Measurements from ENCODE around the gene KCNAB2. TPM values are rescaled to one million over a fixed set of nuclear protein-coding genes. Genes with fewer than 3 reads are reported as not detected.

Gene KCNAB2
- total RNA-seq, 1 donor from 2014 or later: 295 TPM

GRCh38 chr1:6094801-6095505 lies 49.3 kb downstream of the KCNAB2 start:
- intact Hi-C loops (cut with micrococcal nuclease): no loop called here

DNA sequence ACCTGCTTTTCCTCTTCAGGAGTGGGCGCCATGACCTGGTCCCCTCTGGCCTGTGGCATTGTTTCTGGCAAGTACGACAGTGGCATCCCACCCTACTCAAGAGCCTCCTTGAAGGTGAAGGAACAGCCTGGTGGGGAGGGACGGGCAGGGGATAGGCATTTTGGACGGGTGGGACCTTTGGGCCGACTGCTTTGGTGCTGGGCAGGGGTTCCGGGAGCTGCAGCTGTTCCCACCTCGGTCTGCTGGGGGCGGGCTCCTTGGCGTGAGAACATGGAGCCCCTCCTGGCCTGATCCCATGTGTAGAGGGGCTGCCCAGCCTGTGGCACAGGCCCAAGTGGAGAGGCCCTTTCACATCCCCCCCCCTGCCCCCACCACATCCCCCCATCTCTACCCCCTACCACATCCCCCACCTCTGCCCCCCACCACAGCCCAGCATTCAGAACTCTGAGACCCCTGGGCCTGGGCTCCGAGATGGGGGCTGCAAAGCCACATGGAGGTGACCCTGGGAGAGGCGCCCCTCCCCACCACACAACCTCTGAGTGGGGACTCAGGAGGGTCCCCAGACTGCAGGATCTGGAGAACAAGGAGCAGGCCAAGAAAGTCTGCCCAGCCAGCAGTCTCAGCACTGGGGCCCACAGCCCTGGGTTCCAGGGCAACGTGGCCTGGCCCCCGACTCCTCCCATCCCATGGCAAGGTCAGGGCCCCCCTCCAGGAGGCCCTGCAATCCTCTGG lies 50.0 kb downstream of the KCNAB2 start:
- intact Hi-C loops (cut with micrococcal nuclease): no loop called here

DNA sequence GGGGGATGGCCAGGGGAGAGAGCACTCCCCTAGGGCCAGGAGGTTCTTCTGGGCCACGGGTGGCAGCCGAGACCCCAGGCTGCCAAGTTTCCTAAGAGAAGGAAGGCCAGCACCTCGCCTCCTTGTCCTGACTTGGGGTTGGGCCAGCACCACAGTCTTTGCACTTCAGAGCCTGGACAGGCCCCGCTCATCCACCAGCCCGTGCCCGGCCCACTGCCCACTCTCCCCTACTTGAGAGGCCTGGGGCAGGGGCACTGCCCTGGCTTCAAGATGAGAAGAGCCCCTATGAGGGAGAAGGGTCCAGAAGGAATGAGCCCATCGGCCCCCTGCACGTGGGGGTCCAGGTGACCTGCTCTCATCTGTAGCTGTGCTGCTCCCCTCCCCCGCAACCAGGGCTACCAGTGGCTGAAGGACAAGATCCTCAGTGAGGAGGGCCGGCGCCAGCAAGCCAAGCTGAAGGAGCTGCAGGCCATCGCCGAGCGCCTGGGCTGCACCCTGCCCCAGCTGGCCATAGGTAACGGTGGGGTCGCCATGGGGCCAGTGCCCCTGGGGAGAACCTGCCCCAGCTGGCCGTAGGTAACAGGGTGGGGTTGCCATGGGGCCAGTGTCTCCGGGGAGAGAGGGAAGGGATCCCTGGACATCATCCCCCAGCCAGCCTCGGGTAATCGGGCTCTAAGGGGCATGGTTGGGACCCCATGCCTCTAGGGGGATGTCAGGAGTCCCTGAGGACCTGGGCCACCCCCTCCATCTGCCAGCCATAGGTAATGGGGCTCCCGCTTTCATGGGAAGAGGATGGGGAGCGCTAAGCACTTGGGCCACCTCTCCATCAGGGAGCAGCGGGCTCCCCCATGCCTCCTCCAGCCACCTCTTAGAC lies 50.8 kb downstream of the KCNAB2 start:
- intact Hi-C loops (cut with micrococcal nuclease): no loop called here

- intact Hi-C loops (cut with micrococcal nuclease): no loop called here
Measured at GRCh38 chr1:6097117-6097595, 51.5 kb downstream of the KCNAB2 start.

- intact Hi-C loops (cut with micrococcal nuclease): no loop called here
Measured at GRCh38 chr1:6097824-6098223, 52.1 kb downstream of the KCNAB2 start.

- intact Hi-C loops (cut with micrococcal nuclease): no loop called here
Measured at GRCh38 chr1:6098303-6099215, 52.9 kb downstream of the KCNAB2 start.

DNA sequence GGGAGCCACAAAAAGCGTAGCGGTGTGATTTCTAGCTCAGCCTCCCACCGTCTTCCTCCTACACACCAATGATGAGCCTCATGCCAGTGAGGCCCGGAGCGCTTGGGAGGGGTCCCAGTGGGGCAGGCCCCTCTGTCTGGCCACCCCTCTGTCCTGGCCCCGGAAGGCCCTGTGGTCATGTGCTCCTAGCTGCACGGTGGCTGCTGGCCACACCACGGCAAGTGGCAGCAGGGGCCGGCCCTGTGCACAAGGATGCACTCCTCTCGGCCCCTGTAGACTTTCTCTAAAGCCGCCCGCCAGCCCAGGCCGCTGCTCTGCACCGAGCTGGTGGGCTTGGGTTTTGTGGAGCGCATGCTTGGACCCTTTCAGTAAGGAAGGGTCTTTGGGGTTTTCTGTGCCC lies 53.6 kb downstream of the KCNAB2 start:
- intact Hi-C loops (cut with micrococcal nuclease): no loop called here

GRCh38 chr1:6099787-6100765 lies 54.4 kb downstream of the KCNAB2 start:
- intact Hi-C loops (cut with micrococcal nuclease): no loop called here

DNA sequence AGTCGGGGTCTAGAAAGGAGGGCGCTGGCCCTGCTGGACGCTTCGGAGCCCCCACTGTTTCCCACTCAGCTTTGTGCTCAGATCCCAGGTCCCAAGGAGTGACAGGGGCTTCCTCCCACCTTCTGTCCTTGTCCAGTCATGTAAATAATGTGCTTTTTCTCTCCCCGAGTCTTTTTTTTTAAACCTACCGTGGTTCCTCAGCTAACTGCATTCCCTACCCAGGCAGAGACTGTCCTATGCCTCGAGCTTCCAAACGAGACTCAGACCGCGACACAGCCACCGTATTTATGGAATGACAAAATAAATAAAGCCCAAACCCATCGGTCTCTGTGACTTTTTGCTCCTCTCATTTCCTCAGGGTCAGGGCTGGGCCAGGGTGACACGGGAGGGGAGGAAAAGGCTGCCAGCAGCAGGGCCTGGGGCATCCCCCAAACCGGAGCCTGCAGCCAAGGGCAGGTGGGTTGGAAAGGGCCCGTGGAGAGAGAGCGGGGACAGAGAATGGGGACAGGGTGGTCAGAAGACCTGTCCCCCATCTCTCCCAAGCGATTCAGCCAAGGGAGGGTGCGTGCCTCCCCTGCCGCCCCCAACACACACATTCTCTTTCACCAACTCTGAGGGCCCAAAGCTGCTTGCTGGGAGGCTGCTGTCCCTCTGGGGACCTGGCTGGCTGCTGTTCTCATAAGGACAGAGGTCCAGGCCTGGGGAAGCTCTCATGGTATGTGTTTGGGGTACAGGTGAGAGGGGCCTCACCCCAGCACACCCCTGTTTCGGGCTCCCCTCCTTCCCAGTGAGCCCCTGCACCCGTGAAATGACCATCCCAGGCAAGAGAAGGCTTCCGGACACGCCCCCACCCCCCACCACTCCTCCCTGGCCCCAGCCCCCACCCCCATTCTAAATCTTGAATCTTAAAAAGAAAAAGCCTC lies 55.4 kb downstream of the KCNAB2 start:
- intact Hi-C loops (cut with micrococcal nuclease): no loop called here

- intact Hi-C loops (cut with micrococcal nuclease): no loop called here
Measured at GRCh38 chr1:6101826-6102531, 56.3 kb downstream of the KCNAB2 start.

DNA sequence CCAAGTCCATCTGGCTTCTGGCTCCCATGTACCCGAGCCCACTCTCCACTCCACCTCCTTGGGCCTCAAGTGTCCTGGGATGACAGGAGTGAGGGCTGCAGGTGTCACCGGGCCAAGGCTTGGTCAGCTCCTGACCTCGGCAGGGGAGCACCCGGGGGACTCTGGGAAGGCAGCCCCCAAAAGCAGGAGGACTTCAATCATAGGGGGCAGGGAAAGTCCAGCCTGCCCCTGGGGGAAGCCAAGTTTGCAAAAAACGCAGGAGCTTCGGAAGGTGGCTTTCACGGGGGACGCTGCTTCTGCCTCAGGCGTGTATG lies 56.8 kb downstream of the KCNAB2 start:
- intact Hi-C loops (cut with micrococcal nuclease): no loop called here

DNA sequence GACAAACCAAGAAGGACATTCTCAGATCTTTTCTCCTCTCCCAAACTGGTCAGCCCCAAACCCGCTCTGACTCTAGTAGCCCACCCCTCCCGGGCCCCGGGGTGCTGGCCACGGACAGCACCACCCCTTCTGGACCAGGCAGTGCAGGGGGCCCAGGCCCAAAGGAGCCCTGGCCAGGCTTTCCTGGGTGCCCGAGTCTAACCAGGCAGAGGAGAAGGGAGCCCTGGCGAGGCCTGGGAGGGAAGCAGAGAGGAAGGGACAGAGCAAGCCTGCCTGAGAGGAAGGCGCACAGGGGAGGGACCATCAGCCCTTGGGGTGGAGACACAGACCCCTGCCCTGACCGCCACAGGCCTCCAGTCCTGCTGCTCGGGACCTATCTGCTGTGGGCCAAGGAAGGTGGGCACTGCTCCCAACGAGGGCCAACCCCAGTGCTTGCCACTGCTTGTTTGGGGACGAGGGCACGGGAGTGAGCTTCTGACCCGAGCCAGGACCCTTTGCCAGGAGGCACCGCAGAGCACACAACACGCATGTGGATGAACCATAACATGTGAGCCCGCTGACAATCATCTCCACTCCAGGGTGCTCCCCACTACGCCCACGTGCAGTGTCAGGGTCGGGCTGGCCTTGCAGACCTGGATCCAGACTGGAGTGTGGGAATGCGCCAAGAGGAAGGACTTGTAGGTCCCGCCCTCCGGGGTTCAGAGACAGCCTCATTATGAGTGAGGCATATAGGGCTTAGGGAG lies 57.6 kb downstream of the KCNAB2 start:
- intact Hi-C loops (cut with micrococcal nuclease): no loop called here

DNA sequence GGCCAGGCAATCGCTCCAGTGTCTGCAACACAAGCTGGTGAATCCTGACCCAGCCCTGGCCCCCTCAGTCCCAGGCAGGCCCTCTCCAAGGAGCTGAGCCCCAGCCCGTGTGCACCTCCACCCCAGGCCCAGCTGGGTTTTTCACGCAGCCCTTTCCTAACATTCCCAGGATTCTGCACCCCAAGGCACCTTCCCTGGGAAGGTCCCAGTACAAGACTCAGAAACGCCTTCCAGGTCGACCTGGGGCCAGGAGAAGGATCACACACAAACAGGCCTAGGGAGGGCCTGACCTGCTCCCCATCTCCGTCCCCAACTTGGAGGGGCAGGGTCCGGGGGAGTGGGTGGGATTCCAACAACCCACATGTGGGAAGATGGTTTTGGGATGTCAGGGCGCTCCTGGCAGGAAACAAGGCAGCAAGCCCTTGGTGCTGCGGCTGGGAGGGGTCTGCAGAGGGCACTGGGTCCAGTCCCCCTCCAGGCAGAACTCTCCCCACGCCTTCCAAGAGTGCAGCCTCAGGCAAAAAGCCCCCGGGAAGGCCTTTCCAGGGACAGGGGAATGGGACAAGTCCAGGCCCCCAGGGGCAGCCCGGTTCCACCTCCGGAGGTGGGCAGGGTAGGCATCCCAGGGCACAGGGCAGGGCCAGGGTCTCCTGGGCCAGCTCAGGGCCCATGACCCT lies 58.3 kb downstream of the KCNAB2 start:
- intact Hi-C loops (cut with micrococcal nuclease): no loop called here

DNA sequence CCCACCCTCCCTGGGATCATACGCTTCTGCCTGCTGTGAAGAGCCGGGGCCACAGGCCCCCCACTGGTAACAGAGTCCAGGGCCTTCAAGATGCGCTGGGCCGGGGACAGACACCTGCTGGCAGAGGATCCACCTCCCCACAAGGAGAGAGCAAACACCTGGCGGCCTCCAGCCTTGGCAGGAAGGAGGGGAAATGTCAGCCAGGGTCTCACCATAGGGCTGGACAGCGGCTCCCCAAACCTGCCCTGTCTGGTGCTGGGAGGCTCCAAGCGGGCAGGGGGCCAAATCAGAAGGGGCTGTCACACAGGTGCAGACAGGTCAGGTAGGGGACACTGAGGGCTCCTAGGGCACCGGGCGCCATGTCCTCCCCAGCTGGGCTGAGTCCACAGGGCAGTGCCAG lies 58.9 kb downstream of the KCNAB2 start:
- intact Hi-C loops (cut with micrococcal nuclease): no loop called here

GRCh38 chr1:6105218-6105679 lies 59.6 kb downstream of the KCNAB2 start:
- intact Hi-C loops (cut with micrococcal nuclease): no loop called here

GRCh38 chr1:6105763-6106162 lies 60.1 kb downstream of the KCNAB2 start:
- intact Hi-C loops (cut with micrococcal nuclease): no loop called here

DNA sequence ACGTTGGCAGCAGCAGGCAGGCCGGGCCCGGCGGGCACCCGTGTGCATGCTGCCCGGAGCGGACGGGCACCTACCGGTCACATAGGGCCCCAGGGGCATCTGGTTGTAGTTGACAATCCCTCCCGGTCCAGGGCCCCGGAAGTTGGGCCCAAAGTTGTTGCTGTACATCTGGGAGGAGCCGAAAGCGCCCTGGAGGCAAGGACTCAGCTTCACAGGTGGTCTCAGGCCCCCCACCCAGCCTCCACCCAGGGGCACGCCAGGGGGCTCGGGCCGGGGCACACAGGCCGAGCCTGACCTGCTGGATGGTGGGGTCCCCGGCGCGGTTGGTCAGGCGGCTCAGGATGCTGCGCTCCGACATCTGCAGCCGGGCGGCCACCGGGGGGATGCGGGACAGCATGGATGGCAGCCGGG lies 60.6 kb downstream of the KCNAB2 start:
- intact Hi-C loops (cut with micrococcal nuclease): no loop called here
